Cardiac septum (tissue), 1 donor: ENCODE measurements around the gene SLC22A23. TPM values are rescaled to one million over a fixed set of nuclear protein-coding genes. Genes with fewer than 3 reads are reported as not detected.

Experiments used
- DNase-seq: peaks from one replicate; pipeline ENCODE4 v3.0.0-alpha.2; 2020; ENCODE audit warnings: low spot score
- intact Hi-C: fragments of 100-400 bp; cut with DNase I; formaldehyde crosslinking; loops from one replicate; pipeline ENCODE4 v1.14.0; 2022
- total RNA-seq: library from RNA; stranded (reverse); fragmentation: NEBNext Ultra II Directional; extraction: Animal tissue kit (Norgen Biotek cat#: 25700); gene quantifications from one replicate; pipeline ENCODE4 v1.2.1, GENCODE V29; 2021
- donor health status: DM: no; HTN: no; CAD: no.

SLC22A23 gene
- total RNA-seq, 1 donor from 2014 or later: 3.2 TPM

DNA sequence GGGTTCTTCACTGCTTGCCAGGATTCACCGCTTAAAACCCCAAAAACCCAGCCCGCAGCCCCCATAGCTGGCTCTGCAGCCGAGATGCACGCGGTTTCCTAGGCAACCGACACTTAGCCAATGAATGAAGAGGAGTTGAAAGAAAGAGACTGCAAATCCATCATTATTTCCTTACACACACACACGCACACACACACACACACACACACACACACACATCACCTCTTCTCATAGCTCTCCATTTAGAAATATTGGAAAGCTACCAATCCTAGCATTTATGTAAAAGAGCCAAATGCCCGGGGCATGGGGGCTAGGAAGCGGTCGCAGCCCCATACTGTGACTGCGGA, 226.0 kb downstream of the SLC22A23 start:
- DNase-seq: no peak
- intact Hi-C loops: no loop called here

GRCh38 chr6:3230256-3230882, 226.5 kb downstream of the SLC22A23 start:
- intact Hi-C loops: no loop called here
- no peak for DNase-seq

GRCh38 chr6:3229566-3230178, 227.2 kb downstream of the SLC22A23 start:
- intact Hi-C loops: no loop called here
- no peak for DNase-seq

DNA sequence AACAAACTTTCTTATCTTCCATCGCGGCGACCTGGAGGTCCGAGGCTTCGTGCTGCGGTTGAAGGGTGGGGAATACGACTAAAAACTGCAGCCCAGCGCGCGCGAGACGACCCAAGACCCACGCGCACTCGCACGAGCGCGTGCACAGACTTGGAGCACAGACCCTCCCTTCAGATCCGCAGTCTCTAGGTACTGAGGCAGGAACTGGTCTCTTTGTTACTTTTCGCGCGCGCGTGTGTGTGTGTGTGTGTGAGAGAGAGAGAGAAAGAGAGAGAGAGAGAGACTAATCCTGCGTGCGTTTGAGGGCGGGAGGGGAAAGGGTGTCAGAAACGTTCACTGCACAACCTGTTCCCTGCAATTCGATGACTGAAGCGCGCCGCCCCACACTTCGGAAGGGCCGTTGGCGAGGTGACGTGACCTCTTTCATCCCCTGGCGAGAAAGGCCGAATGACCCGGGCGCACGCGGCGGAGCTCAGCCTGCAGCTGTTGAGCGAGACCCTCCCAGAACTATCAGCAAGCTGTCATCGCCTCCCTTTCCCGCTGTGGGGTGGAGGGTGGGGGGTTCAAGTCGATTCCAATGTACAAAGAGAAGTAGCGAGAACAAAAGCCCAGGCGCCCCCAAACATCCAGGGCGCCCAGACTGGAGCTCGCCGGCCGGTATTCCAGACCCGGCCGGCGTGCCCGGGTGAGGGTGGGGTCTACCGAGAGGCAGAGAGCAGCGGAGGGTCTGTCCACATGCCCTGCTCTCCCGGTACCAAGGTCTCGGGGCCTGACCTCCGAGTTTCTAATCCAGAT, 227.9 kb downstream of the SLC22A23 start:
- no peak for DNase-seq
- intact Hi-C loops: no loop called here

DNA sequence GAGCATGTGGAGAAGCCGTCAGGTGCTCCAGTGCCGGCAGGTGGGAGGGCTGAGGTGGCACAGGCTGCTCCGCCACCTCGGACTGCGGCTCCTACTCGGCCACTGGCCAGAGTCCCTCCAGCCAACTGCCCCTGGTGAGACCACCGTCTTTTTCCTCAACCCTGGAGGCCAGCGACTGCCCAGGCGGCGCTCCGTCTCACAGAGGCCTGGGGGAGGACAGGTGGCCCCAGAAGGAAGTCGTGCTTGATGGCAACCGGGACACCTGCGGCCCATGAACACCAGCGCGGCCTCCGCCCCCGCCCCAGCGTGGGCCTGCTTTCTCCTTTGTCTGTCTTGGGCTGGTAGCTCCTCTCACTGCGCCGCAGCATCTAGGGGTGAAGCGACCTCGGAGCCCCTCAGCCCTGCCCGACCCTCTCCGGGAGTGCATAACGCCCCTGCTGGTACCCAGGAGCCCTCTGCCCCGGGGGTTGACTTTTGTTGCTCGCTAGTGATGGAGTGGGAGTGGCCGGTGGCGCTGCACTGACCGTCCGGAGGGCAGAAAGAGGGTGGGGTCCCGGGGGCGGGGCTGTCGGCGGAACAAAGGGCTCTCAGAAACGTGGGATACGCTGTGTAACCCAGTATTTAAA, 228.7 kb downstream of the SLC22A23 start:
- intact Hi-C loops: no loop called here
- DNase-seq: no peak

DNA sequence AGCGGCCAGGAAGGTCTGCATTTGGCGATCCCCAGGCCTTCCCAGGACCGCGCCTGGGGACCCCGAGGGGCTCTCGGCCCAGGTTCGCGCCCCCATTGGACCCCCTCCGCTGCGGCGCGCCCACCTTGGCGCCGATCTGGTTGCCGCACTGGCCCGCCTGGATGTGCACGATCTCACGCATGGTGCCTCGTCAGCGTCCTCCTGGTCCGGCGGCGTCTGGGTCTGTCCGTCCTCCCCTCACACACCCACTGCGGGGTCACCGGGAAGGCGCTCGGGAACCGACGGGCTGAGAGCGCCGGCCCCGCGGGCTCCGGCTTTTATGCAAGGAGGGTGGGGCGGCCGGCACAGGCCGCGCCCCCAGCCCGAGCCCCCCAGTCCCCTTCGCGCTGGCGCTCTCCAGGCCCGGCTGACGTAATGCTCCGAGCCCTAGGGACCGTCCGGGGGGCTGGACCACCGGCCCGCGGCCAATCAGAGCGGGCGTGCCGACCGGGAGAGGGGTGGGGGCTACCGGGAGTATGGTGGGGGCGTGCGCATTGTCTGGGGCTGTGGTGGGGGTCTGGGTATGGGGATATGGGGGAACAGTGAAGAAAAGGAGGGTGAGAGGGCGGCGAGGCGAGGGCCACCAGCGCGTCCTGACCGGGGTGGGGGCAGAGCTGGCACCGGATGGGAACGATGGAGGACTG, 229.3 kb downstream of the SLC22A23 start, which contains the start of gene TUBB2B:
TUBB2B (minus strand) TSS at position 291 of the 683 bp plus-strand sequence; CDS start at position 181, 110 bp downstream.
- intact Hi-C loops: no loop called here
- no peak for DNase-seq

- intact Hi-C loops: no loop called here
- no peak for DNase-seq
These were observed 230.1 kb downstream of the SLC22A23 start for GRCh38 chr6:3226481-3227362.

- DNase-seq: no peak
- intact Hi-C loops: no loop called here
These were observed 230.8 kb downstream of the SLC22A23 start for GRCh38 chr6:3226042-3226441.

GRCh38 chr6:3222506-3223038, 234.3 kb downstream of the SLC22A23 start:
- intact Hi-C loops: no loop called here
- DNase-seq: no peak

DNA sequence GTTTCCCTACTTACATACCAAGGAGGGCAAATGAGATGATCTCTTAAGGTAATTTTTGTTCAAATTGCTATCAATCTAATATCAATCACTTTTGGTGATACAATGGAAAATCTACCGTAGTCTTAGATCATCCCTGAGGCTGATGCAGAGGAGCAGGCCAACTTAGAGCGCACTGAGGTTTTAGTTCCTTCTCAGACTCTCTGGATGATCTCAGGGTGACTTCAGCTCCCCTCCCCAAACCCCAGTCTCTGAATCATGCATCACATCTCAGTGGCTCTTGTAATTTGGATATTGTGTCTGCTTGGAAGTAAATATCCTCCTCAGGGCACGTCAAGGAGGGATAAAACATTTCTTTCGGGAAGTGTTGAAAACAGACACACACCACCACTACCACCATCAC, 235.3 kb downstream of the SLC22A23 start:
- no peak for DNase-seq
- intact Hi-C loops: no loop called here

DNA sequence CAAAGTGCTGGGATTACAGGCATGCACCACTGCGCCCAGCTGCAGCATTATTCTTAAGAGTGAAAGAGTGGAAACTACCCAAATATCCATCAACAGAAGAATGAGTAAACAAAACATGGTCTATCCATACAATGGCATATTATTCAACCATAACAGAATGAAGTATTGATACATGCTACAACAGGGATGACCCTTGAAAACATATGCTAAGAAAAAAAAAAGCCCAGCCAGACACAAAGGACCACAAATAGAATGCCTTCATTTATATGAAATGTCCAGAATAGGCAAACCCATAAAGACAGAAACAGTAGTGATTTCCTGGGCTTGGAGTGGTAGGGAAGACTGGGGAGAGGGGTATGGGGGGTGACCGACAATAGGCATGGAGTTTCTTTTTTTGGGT, 236.5 kb downstream of the SLC22A23 start:
- intact Hi-C loops: no loop called here
- no peak for DNase-seq

Other genes starting within 250 kb of the SLC22A23 start
- gene TUBB2B, start 229.4 kb downstream of the SLC22A23 start, total RNA-seq: 1.2 TPM
- 8.8 TPM for gene PSMG4, start 198.1 kb downstream of the SLC22A23 start, total RNA-seq